Colonic mucosa (tissue), 4 donors: Measurements from ENCODE around the gene PIGN. TPM values are rescaled to one million over a fixed set of nuclear protein-coding genes. Genes with fewer than 3 reads are reported as not detected.

ENCODE experiments used
- DNase-seq: peaks from one replicate; pipeline ENCODE4 v3.0.0-alpha.2; 2020
- H3K27ac ChIP-seq: fragments of 200-600 bp; one replicate; pipeline ENCODE4 v1.8.0; 2021
- H3K27me3 ChIP-seq: fragments of 200-600 bp; one replicate; pipeline ENCODE4 v1.8.0; 2021
- H3K36me3 ChIP-seq: fragments of 200-600 bp; one replicate; pipeline ENCODE4 v1.8.0; 2021
- H3K4me1 ChIP-seq: fragments of 200-600 bp; one replicate; pipeline ENCODE4 v1.8.0; 2021; ENCODE audit warnings: mild to moderate bottlenecking
- H3K4me3 ChIP-seq: fragments of 200-600 bp; one replicate; pipeline ENCODE4 v1.8.0; 2021
- H3K9ac ChIP-seq, 2 donors: one replicate each; pipeline ENCODE4 v1.7.0; 2013; ENCODE audit warnings: control low read depth in 2 of 2, low read depth in 2 of 2, low read length in 2 of 2
- H3K9me3 ChIP-seq: fragments of 200-600 bp; one replicate; pipeline ENCODE4 v1.8.0; 2021
- intact Hi-C: fragments of 100-400 bp; cut with DNase I; formaldehyde crosslinking; loops from one replicate; pipeline ENCODE4 v1.14.1; 2022
- total RNA-seq, 2 donors: library from RNA; stranded (reverse); fragmentation: NEBNext Ultra II Directional in 1 of 2; extraction: Animal tissue kit (Norgen Biotek cat#: 25700) in 1 of 2; gene quantifications; one replicate each; pipeline ENCODE4 v1.2.1, GENCODE V29; 2021
- TF ChIP-seq, protein P1 (sequence below): fragments of 200-600 bp; IDR thresholded peaks from one replicate; pipeline ENCODE4 v1.8.0; 2022; ENCODE audit warnings: antibody characterized with exemption, mild to moderate bottlenecking
- donor health status: healthy.
- donor health status: DM: no; HTN: no; CAD: no.
- donor health status: DM: no; HTN: no; CAD: no.

Gene PIGN
- total RNA-seq, 2 donors from 2014 or later = 30.1 to 37.9 TPM

DNA sequence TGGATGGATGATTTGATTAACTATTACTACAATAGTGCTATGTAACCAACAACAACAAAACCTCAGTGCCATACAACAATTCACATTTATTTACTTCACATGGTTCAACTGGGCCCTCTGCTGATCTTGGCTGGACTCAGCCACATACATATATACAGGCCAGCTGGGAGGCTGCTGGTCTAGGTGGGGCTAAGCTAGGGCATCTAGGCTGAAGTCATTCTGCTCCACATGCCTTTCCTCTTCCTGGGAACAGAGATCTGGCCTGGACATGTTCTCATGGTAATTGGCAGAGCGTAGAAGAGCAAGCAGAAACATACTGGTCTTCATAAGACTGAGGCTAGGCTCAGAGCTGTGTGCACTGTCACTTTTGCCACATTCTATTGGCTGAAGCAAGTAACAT, 191.2 kb downstream of the PIGN start:
- Histone ChIP-seq H3K27me3 (no peaks in the 10 kb centered on the region), H3K36me3 (no peaks in the 10 kb centered on the region), H3K4me1 (no peaks in the 10 kb centered on the region), H3K9ac (no peak overlapping the region), H3K9me3 (no peaks in the 10 kb centered on the region), H3K4me3 (no peak overlapping the region), H3K27ac (no peak overlapping the region)
- DNase-seq = no peak
- intact Hi-C loops = no loop called here
- TF ChIP-seq, protein P1, sequence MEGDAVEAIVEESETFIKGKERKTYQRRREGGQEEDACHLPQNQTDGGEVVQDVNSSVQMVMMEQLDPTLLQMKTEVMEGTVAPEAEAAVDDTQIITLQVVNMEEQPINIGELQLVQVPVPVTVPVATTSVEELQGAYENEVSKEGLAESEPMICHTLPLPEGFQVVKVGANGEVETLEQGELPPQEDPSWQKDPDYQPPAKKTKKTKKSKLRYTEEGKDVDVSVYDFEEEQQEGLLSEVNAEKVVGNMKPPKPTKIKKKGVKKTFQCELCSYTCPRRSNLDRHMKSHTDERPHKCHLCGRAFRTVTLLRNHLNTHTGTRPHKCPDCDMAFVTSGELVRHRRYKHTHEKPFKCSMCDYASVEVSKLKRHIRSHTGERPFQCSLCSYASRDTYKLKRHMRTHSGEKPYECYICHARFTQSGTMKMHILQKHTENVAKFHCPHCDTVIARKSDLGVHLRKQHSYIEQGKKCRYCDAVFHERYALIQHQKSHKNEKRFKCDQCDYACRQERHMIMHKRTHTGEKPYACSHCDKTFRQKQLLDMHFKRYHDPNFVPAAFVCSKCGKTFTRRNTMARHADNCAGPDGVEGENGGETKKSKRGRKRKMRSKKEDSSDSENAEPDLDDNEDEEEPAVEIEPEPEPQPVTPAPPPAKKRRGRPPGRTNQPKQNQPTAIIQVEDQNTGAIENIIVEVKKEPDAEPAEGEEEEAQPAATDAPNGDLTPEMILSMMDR = no peak

DNA sequence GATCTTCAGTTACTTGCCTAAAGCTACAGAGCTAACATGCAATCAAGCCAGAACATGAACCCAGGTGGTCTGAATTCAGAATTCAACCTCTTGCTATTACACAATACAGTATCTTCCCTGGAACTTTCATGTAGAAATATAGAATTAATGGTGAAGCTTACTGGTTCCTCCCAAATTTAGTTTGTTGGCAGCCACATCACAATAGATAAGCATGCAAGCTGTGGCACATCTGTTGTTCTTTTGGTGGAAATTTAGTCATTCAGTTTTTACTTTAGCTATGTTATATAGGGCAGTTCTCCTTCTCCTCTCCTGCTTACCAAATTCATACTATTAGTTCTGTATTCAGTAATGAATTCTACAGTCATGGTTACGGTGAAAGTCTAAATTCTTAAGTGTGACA, 193.0 kb downstream of the PIGN start:
- TF ChIP-seq, protein P1 = no peak
- Histone ChIP-seq H3K36me3 (no peaks in the 10 kb centered on the region), H3K4me3 (no peak overlapping the region), H3K9ac (no peak overlapping the region), H3K27me3 (no peaks in the 10 kb centered on the region), H3K9me3 (no peaks in the 10 kb centered on the region), H3K4me1 (no peaks in the 10 kb centered on the region), H3K27ac (no peak overlapping the region)
- DNase-seq = no peak
- intact Hi-C loops = no loop called here

DNA sequence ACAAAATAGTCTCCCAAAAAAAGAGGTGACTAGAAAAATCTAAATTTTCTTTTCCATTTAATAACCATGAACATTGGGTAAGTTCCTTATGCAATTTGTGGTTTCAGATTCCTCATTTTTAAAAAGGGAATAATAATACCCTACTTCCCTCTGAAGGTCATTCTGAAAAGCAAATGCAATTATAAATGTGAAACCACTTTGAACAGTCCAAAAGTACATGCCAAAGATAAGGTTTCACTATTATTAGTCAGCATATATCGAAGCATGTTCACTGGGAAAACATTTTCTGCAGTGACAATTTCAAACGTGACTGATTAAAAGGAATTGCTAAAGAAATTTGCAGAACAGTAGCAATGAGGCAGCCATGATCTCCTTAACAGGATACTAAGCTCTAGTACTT, 193.9 kb downstream of the PIGN start:
- Histone ChIP-seq H3K4me3 (no peak overlapping the region), H3K4me1 (no peaks in the 10 kb centered on the region), H3K9me3 (no peaks in the 10 kb centered on the region), H3K36me3 (no peaks in the 10 kb centered on the region), H3K27me3 (no peaks in the 10 kb centered on the region), H3K9ac (no peak overlapping the region), H3K27ac (no peak overlapping the region)
- intact Hi-C loops = no loop called here
- DNase-seq = no peak
- TF ChIP-seq, protein P1 = no peak

DNA sequence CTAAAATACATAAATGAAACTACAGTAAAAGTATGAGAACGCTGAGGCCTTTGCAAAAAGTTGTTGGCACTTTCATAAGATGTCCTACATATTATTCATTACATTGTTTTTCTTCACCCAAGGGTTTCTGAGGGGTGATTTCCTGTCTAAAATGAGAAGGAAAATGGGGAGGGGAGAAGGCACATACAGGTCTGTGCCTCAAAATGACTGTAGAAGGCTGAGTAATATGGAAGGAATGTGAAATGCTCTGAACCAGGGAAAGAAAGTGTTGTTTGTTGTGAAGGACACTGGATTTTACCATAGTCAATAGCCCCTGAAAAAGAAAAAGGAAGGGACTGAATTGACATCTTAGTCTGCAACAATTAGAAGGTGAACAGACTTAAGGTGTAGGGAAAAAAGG, 194.6 kb downstream of the PIGN start:
- Histone ChIP-seq H3K27me3 (no peaks in the 10 kb centered on the region), H3K27ac (no peak overlapping the region), H3K36me3 (no peaks in the 10 kb centered on the region), H3K4me1 (no peaks in the 10 kb centered on the region), H3K9ac (no peak overlapping the region), H3K9me3 (no peaks in the 10 kb centered on the region), H3K4me3 (no peak overlapping the region)
- intact Hi-C loops = no loop called here
- TF ChIP-seq, protein P1 = no peak
- no peak for DNase-seq

DNA sequence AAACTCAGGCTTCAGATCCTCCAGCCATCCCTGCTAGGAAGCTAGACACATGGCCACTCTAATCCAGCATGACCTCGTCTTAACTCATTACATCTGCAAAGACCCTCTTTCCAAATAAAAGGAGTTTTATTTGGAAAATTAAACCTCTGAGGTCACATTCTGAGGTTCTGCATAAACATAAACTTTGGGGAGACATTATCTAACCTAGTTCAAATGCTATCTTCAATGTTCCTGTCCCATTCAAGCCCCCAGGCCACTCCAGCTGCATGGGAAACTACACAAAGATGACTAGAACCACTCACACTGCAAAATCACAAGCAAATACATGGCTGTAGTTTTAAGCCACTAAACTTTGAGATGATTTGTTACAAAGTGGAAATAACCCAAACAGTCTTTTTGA, 195.0 kb downstream of the PIGN start:
- Histone ChIP-seq H3K4me1 (no peaks in the 10 kb centered on the region), H3K9me3 (no peaks in the 10 kb centered on the region), H3K9ac (no peak overlapping the region), H3K36me3 (no peaks in the 10 kb centered on the region), H3K27me3 (no peaks in the 10 kb centered on the region), H3K27ac (no peak overlapping the region), H3K4me3 (no peak overlapping the region)
- DNase-seq = no peak
- intact Hi-C loops = no loop called here
- TF ChIP-seq, protein P1 = no peak

DNA sequence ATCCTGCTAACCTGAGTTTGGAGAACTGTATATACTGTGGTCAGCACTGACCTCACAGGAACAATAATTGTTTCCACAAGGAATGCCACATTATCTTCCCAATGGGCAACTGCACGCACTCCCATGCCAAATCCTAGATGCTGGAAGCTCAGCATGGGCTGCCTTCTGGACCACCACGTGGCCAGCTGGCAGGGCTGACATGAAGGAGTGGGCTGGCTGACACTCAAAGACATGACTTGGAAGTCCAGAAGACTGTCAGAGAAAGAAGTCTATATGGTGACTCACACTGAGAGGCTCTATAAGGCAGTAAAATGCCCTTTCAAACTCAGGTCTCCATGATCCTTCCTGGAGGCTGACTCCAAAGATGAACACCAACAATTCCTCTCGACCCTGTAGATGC, 195.7 kb downstream of the PIGN start:
- H3K4me3 ChIP-seq = no peak overlapping the region
- no peaks in the 10 kb centered on the region for H3K36me3 ChIP-seq
- H3K9me3 ChIP-seq = no peaks in the 10 kb centered on the region
- intact Hi-C loops = no loop called here
- no peak overlapping the region for H3K9ac ChIP-seq
- no peaks in the 10 kb centered on the region for H3K4me1 ChIP-seq
- no peak for DNase-seq
- H3K27me3 ChIP-seq = no peaks in the 10 kb centered on the region
- TF ChIP-seq, protein P1 = no peak
- no peak overlapping the region for H3K27ac ChIP-seq
